Measurements from ENCODE around the gene LCNL1.

LCNL1 gene

DNA sequence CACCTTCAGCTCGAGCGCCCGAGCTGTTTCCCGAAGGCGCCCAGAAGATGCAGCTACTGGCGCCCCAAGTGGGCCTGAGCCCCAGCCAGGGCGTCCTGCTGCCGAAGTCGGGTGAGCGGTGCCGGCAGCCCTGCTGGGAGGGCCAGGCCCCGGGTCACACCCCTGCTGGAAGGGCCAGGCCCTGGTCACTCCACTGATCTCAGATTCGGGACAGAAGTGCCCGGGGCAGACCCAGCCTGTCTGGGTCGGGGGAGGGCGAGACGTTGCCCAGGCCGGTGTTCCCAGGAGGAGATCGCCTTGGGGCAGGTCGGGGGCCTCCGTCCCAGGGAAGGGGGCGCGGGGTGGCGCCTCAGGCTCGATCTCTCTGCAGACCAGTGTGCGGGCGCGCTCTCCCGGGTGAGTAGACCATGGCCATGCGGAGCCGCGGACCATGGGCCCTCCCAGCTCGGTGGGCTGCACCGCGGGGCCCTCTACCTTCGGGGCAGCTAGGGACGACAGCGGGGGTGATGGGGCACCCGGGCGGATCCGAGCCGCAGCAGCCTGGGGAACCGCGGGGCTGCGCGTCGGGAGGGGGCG is 2.3 kb downstream of the LCNL1 start:
- Histone ChIP-seq H3K36me3 (no peaks in the 10 kb centered on the region), H3K9me3 (no peaks in the 10 kb centered on the region), H3K4me1 (ENCODE audit: control insufficient read depth in 1 of 2, insufficient read depth in 1 of 2, low read depth in 1 of 2, low read length in 1 of 2) (no peaks in the 10 kb centered on the region), H3K4me3 (ENCODE audit: low read depth in 1 of 2, low read length in 1 of 2) (no peak overlapping the region), H3K27me3 (peaks cover 97% of the 10 kb centered on the region), H3K27ac (no peak overlapping the region)
- TF ChIP-seq, protein P1, sequence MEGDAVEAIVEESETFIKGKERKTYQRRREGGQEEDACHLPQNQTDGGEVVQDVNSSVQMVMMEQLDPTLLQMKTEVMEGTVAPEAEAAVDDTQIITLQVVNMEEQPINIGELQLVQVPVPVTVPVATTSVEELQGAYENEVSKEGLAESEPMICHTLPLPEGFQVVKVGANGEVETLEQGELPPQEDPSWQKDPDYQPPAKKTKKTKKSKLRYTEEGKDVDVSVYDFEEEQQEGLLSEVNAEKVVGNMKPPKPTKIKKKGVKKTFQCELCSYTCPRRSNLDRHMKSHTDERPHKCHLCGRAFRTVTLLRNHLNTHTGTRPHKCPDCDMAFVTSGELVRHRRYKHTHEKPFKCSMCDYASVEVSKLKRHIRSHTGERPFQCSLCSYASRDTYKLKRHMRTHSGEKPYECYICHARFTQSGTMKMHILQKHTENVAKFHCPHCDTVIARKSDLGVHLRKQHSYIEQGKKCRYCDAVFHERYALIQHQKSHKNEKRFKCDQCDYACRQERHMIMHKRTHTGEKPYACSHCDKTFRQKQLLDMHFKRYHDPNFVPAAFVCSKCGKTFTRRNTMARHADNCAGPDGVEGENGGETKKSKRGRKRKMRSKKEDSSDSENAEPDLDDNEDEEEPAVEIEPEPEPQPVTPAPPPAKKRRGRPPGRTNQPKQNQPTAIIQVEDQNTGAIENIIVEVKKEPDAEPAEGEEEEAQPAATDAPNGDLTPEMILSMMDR (IDR thresholded peaks at IDR 0.05), result no peak

- Histone ChIP-seq H3K36me3 (no peaks in the 10 kb centered on the region), H3K9me3 (no peaks in the 10 kb centered on the region), H3K4me3 (ENCODE audit: low read depth in 1 of 2, low read length in 1 of 2) (no peak overlapping the region), H3K4me1 (ENCODE audit: control insufficient read depth in 1 of 2, insufficient read depth in 1 of 2, low read depth in 1 of 2, low read length in 1 of 2) (no peaks in the 10 kb centered on the region), H3K27ac (no peak overlapping the region), H3K27me3 (peaks cover 98% of the 10 kb centered on the region)
- TF ChIP-seq, protein P1 (IDR thresholded peaks at IDR 0.05), result no peak
Observed at GRCh38 chr9:136985853-136986252, 3.1 kb downstream of the LCNL1 start.

GRCh38 chr9:136988872-136989271 is 6.1 kb downstream of the LCNL1 start:
- TF ChIP-seq, protein P1 (IDR thresholded peaks at IDR 0.05), result no peak
- Histone ChIP-seq H3K4me3 (ENCODE audit: low read depth in 1 of 2, low read length in 1 of 2) (no peak overlapping the region), H3K36me3 (no peaks in the 10 kb centered on the region), H3K27me3 (peaks cover 72% of the 10 kb centered on the region), H3K9me3 (no peaks in the 10 kb centered on the region), H3K4me1 (ENCODE audit: control insufficient read depth in 1 of 2, insufficient read depth in 1 of 2, low read depth in 1 of 2, low read length in 1 of 2) (peaks cover 17 to 24% of the 10 kb centered on the region in 2 experiments), H3K27ac (no peak overlapping the region)

DNA sequence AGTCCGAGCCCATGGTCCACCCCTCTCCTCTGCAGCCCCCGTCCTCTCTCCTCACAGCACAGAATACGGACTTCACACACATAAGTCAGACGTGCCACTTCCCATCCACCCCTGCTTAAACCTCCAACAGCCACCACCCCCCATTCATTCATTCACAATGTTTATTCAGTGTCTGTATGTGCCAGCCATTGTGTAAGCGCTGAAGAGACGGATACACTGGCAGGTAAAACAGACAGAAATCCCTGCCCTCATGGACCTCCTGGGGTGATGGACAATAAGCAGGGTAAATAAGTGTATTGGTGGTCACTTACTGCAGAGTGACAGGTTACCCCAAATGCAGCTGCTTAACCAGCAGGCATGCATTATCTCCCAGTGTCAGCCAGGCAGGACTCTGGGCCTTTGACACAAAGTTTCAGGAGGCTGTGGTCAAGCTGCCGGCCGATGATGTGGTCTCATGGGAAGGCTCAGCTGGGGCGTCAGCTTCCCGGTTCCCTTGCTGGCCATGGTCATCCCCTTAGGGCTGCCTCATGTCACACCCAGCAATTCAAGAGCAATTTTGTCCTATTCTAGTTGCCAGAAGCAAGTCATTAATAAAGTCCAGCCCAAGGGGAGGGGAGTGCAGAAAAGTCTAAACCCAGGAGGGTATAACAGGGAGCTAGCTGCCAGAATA is 7.6 kb downstream of the LCNL1 start:
- no peak overlapping the region for H3K4me3 ChIP-seq (ENCODE audit: low read depth in 1 of 2, low read length in 1 of 2)
- peaks cover 72% of the 10 kb centered on the region for H3K27me3 ChIP-seq
- peak overlapping the region; percentile 94 for H3K27ac ChIP-seq
- no peaks in the 10 kb centered on the region for H3K9me3 ChIP-seq
- TF ChIP-seq, protein P1 (IDR thresholded peaks at IDR 0.05), result no peak
- H3K4me1 ChIP-seq (ENCODE audit: control insufficient read depth in 1 of 2, insufficient read depth in 1 of 2, low read depth in 1 of 2, low read length in 1 of 2), result peaks cover 17 to 38% of the 10 kb centered on the region in 2 experiments
- H3K36me3 ChIP-seq, result no peaks in the 10 kb centered on the region

GRCh38 chr9:136991993-136992818 is 9.4 kb downstream of the LCNL1 start, which contains the start of gene PAXX:
Gene PAXX (plus strand): TSS chr9:136992422. CDS start chr9:136992444, 22 bp downstream.
- Histone ChIP-seq H3K27ac (peak within 1 kb of the TSS; percentile 94), H3K27me3 (peaks cover 72% of the 10 kb centered on the region), H3K4me1 (ENCODE audit: control insufficient read depth in 1 of 2, insufficient read depth in 1 of 2, low read depth in 1 of 2, low read length in 1 of 2) (peaks cover 28 to 56% of the 10 kb centered on the region in 2 experiments), H3K36me3 (no peaks in the 10 kb centered on the region), H3K4me3 (ENCODE audit: low read depth in 1 of 2, low read length in 1 of 2) (peak within 1 kb of the TSS; percentile 75 to 93), H3K9me3 (no peaks in the 10 kb centered on the region)
- TF ChIP-seq, protein P1 (IDR thresholded peaks at IDR 0.05), result peak; percentile 40
